Adrenal gland (tissue), 5 donors: ENCODE measurements around the gene GATA6.

Source experiments
- POLR2A ChIP-seq, 2 donors: fragments of 450-650 bp; IDR thresholded peaks; one replicate each; pipeline ENCODE4 v1.6.1; 2017; ENCODE audit warnings: antibody characterized with exemption in 2 of 2, mild to moderate bottlenecking in 2 of 2, moderate library complexity in 1 of 2
- TF ChIP-seq, protein P1 (sequence below), 6 experiments: fragments of 450-650 bp in 4 of 6; fragments of 200-600 bp in 2 of 6; sonication (generic) in 1 of 6; IDR thresholded peaks; 1 replicate in 5 of 6; 2 replicates in 1 of 6; pipeline versions ENCODE4 v1.5.1 to v1.8.0; 2016 to 2021; ENCODE audit warnings: antibody characterized with exemption in 6 of 6, mild to moderate bottlenecking in 2 of 6, moderate library complexity in 1 of 6
- donor health status: DM: no; HTN: no; CAD: no.

DNA sequence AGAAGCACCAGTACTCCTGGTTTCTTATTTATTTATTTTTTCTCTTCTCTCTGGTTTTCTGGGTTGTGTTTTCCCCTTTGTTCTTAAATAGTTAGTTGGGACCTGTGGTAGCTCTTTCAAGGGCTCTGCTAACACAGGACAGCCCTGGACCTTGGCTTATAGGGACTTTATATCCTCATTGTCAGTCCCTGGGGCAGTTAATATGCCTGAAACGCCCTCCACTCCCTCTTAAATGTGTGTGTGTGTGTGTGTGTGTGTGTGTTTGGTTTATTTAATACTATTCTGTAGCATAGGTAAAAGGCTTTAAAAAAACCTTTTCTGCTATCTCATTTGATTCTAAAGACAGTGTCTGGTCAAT, 54.6 kb downstream of the GATA6 start:
- no peak for TF ChIP-seq POLR2A (IDR thresholded peaks at IDR 0.05)
- TF ChIP-seq, protein P1, sequence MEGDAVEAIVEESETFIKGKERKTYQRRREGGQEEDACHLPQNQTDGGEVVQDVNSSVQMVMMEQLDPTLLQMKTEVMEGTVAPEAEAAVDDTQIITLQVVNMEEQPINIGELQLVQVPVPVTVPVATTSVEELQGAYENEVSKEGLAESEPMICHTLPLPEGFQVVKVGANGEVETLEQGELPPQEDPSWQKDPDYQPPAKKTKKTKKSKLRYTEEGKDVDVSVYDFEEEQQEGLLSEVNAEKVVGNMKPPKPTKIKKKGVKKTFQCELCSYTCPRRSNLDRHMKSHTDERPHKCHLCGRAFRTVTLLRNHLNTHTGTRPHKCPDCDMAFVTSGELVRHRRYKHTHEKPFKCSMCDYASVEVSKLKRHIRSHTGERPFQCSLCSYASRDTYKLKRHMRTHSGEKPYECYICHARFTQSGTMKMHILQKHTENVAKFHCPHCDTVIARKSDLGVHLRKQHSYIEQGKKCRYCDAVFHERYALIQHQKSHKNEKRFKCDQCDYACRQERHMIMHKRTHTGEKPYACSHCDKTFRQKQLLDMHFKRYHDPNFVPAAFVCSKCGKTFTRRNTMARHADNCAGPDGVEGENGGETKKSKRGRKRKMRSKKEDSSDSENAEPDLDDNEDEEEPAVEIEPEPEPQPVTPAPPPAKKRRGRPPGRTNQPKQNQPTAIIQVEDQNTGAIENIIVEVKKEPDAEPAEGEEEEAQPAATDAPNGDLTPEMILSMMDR (IDR thresholded peaks at IDR 0.05), result no peak
